ENCODE data around the gene GPAT3.
"Not testable (repeated sequence)": the region's sequence is repeated elsewhere in the genome, so short reads cannot be mapped to it uniquely, and the experiment has no call there.

The GPAT3 gene

DNA sequence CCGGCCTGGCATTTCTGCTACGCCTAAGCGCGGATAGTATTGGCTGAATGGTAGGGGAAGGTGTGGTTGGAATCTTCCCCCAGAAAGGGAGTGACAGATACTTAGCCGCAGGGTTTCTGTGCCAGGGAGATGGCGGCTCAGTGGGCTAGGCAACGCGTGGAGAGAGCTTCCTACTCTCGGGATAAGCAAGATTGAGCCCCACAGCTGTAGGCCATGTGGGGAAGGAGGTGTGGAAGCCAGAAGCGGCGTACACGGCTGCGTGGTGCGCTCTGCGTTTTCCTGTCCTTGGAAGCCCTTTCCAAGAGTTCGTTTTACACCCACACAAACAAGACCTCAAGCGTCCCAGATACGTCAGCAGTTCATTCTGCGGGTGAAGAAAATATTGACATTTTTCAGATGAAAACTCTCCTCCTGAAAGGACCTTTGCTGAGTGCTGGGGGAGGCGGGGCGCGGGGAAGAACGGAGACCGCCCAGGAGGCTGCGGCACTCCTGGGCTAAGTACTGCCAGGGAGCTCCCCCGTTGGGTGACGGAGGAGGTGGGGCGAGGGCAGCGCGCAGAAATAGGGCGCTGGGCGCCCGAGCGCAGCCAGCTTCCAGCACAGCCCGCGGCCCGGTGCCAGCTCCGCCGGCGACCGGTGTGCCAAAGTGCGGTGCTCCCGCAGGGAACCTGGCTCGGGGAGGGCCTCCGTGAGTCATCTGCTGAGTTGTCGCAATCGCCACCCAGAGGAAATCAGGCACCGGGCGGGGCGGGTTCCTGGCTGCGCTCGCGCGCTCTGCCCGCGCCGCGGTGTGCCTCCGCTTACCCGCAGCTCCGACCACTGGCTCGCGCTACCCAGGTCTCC is at the start of gene GPAT3:
Gene GPAT3, plus strand, starts transcription at position 589 of the 842 bp plus-strand sequence. CDS start 515 bp downstream, outside the sequence.
- DNase-seq, result peak; percentile 83

DNA sequence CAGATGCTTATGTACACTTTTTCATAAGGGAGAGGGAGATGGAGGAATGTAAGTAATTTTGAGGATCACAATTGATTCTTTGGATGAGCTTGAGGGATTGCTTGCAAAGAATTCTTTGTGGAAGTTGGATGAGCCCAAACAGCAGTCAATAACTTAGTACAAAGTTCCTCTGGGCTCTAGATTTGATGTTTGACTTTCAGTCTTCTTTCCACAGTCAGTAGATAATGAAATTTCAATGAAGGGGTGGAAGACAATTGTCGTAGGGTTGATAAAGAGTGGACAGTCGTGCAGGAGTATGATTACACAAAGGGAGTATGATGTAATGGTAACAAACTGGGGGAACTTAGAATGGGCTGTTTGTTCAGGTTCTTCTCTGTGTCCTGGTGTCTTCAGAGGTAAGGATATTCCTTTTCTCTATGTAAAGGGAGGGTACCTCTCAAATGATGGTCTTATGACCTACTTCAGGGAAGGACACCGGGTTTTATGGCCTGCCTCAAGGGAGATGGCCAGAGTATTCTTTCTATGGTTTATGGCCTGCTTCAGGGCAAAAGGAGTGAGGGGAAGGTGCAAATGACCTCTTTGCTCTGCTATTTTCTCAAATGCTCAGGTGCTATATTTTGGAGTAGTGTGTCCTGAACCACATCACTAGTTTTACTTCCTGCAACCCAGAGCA is 49.3 kb upstream of the GPAT3 start:
- no peak for DNase-seq

DNA sequence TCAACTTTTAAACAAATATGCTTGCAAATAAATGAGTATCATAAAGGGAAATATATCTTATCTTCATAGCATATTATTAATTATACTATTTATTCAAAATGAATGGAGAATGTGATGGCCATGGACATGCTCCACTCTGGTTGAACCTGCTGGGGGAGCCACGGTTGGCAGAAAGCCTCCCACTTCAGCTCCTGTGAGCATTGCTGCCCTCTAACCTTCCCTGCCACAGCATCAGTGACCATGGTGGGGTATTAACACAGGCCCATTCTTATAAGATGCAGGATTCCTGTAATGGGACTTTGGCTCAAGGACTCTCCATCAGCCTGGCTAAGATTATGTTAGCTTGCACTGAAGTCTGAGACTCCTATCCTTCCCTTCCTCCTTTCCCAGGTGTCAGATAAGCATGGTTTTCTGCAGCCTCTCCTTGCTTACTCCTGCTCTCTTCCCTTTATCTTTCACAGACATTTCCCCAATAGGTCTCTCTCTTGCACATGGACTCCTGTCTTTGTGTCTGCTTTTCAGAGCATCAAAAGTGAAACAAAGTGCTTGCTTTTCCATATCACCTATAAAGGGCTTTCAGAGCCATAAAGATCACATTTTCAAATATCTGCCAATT is 46.1 kb upstream of the GPAT3 start:
- no peak for DNase-seq

DNA sequence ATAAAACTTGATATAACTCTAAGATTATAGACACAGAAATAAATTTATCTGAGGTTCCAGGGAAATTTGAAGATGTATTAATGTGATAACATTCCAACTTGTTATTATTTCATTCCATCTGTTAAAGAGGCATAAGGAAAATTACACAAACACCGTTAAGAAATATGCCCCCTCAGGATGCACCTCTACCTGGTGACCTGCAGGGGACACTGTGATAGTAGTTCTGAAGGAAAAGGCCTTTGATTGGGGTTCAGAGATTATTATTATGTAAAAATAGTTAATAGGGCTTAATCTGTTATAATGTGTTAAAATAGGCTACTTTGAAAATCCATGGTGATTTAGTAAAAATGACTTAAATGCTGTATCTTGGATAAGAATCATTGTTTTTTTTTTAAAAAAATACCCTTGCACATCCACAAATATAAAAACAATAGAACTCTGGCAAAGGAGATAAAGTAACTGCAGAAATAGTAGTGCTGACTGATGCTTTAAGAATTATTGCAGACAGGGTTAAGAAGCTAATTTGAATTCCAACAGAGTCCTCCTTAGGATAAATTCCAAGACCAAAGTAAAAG is 44.9 kb upstream of the GPAT3 start:
- DNase-seq, result peak; percentile 32

DNA sequence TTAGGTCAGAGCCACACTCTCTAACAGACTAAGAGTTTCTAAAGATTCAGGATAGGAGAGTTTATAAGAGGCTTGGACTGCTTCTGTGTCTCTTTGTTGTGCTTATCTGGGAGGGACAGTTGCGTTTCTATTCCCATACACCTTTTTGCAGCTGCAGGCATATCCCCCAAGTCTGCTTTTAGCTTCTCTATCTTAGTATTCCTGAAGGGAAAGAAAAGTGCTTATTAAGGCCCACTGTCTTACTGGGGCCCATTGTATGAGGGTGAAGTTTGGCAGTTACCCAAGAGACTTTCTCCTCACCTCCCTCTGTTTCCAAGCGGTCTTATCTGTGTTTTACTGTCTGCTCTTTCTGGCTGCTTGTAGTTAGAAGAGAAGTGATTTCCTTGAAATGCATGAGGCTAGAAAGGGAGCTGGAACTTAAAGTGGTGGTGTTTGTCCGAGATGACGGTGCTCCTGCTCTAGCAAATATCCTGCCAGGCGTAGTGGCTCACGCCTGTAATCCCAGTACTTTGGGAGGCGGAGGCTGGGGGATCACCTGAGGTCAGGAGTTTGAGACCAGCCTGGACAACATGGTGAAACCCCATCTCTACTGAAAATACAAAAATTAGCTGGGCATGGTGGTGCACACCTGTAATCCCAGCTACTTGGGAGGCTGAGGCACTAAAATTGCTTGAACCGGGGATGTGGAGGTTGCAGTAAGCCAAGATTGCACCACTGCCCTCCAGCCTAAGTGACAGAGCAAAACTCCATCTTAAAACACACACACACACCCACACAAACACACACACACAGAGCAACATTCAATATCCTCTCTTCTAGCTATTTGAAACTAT is 39.6 kb upstream of the GPAT3 start:
- not testable (repeated sequence) for DNase-seq

DNA sequence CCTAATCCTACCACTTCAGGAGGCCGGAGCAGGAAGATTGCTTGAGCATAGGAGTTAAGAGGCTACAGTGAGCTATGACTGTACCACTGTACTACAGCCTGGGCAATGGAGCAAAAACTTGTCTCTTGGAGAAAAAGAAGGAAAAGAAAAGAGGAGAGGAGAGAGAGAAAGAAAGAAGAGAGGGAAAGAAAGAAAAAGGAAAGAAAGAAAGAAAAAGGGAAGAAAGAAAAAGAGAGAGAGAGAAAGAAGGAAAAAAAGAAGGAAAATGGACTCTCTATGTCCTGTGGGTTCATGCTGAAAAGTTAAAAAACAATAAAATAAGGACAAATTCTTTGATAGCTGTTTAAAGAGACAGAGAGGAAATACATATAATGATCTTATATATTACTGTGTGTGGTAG is 37.7 kb upstream of the GPAT3 start:
- DNase-seq, result no peak

DNA sequence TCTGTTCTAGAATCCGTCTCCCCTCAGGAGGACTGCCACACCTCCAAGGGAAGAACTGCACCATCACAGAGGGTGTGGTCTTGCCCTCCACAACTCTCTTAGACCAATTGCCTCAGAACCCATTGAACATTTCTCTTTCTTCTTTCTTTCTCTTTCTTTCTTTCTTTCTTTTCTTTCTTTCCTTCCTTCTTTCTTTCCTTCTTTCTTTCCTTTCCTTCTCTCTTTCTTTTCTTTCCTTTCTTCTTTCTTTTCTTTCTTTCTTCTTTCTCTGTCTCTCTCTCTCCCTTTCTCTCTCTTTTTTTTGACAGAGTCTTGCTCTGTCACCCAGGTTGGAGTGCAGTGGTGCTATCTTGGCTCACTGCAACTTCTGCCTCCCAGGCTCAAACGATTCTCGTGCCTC is 34.2 kb upstream of the GPAT3 start:
- DNase-seq, result not testable (repeated sequence)

DNA sequence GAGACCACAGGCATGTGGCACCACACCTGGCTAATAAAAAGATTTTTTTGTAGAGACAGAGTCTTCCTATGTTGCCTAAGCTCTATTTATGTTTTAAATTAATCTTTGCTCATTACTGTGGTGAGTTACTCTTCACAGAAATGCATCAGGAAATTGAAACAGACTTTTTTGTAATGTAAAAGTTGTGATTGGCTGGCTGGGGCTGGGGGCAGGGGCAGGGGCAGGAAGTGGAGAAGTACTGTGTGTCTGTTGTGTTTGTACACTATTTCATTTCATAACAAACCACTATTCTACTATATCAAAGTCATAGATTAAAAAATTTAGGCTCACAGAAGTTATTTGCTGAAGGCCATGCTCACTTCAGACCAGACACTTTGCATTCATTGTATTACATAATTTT is 31.9 kb upstream of the GPAT3 start:
- DNase-seq, result no peak

DNA sequence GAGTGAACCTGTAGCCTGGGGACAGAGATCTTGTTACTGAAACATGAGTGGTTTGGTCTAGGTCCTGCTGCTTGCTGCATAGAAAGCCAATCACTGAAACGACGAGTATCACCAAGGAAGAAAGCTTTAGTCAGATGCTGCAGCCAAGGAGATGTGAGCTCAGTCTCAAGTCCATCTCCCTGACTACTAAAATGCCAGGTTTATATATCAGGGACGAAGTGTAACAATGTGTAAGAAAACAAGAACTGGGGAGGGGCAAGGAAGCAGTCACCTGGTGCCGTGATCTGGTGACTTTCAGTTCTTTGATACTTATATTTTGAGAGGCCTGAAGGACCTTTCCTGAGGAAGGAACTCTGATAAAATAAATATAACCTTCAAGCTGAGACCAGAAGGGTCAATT is 31.4 kb upstream of the GPAT3 start:
- DNase-seq, result no peak

DNA sequence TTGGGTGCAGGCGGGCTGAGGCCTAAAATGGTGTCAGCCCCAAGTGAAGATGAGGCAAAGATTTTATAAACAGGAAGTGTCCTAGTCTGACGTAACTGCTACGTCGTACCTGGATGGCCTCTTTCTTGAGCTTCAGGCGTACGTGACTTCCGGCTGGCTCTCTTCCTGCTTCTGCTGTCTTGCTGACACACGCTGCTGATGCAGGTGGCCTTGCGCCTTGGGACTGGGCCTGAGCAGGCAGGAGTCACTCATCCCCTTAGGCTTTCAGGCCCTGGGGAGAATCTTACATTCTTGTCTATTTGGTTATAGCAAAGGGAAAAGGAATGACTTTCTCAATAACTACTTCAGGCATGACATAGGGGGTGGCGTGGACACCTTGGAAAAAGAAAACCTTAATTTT is 30.9 kb upstream of the GPAT3 start:
- no peak for DNase-seq

DNA sequence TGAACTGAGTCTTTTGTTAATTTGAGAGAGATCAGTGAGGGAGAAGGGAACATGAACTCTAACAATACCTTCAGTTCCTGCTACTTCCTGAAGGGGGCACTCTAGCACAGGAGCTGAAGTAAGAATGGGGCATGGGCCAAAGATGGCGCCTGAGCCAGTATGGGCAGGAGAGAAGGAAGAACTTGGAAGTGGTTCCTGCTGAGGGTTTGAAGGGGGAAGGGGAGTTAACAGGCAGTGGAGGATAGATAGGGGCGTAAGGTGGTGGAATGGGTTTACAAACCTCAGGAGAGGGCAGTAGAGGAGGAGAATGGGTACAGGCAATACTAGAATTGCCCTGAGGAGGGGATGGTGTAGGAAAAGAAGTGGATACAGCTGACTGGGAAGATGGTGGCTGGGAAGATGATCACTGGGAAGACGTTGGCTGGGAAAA is 26.7 kb upstream of the GPAT3 start:
- peak; percentile 80 for DNase-seq

DNA sequence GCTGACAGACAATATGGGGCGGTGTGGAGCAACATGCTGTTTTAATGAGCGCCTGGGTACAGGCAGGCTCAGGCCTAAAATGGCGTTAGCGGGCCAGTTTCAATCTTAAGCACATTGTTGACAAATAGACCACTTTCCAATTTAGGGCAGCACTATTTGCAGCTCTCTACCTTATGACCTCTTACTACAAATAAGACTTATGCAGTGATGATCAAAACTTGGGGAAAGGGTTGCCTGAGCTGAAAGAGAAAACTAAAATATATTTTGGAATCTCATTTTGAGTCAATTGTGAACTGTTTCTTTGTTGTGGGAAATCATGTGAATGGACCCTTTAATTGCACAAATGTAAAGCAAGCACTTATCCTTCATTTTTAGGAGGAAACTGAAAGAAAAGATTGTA is 25.5 kb upstream of the GPAT3 start:
- DNase-seq, result peak; percentile 19

DNA sequence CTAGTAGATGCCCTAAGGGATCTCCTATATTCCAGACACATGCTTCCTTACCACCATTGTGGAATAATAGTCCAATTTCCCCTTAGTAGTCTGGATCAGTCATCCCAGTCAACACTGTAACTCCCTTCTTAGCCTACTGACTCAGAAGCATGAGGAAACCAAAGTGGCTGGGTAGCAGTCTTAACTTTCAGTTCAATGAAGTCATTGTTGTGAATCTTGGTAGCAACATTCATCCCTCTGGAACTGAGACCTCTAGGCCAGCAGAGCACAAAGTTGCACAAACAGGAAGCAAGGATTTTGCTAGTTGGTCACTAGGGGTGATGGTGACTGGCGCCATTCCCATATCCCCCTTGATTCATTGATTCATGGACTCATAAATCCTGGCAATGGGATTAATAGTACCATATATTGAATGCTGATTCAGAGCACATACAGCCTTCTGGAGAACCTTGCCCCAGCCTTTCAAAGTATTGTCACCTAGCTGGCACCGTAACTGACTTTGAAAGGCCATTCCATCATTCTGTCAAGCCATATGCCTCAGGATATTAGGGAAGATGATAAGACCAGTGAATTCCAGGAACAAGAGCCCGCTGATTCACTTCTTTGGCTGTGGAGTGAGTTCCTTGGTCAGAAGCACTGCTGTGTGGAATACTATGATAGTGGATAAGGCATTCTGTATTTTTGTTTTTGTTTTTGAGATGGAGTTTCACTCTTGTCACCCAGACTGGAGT is 19.7 kb upstream of the GPAT3 start:
- DNase-seq, result no peak

DNA sequence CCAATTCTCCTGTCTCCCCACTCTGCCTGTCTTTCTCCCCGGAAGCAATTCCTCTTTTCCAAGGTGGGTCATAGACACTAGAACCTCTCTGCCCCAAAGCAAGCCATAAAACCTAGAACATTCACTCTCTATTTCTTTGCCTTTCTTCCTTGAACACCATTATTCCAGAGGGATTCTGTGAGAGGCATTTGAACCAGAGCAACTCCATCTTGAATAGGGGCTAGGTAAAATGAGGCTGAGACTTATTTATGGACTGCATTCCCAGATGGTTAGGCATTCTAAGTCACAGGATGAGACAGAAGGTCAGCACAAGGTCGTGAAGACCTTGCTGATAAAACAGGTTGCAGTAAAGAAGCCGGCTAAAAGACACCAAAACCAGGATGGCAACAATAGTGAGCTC is 13.7 kb upstream of the GPAT3 start:
- no peak for DNase-seq

DNA sequence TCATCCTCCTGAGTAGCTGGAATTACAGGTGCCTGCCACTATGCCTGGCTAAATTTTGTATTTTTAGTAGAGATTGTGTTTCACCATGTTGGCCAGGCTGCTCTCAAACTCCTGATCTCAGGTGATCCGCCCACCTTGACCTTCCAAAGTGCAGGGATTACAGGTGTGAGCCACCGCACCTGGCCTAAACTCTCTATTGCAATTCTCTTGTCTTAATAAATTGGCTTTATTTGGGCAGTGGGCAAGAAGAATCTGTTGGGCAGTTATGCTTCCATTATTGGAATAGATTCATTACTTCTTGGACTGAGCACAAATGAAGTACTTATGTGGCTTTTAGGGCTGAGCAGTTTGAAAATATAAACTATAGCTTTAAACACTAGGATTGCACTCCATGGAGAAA is 8.2 kb upstream of the GPAT3 start:
- no peak for DNase-seq

DNA sequence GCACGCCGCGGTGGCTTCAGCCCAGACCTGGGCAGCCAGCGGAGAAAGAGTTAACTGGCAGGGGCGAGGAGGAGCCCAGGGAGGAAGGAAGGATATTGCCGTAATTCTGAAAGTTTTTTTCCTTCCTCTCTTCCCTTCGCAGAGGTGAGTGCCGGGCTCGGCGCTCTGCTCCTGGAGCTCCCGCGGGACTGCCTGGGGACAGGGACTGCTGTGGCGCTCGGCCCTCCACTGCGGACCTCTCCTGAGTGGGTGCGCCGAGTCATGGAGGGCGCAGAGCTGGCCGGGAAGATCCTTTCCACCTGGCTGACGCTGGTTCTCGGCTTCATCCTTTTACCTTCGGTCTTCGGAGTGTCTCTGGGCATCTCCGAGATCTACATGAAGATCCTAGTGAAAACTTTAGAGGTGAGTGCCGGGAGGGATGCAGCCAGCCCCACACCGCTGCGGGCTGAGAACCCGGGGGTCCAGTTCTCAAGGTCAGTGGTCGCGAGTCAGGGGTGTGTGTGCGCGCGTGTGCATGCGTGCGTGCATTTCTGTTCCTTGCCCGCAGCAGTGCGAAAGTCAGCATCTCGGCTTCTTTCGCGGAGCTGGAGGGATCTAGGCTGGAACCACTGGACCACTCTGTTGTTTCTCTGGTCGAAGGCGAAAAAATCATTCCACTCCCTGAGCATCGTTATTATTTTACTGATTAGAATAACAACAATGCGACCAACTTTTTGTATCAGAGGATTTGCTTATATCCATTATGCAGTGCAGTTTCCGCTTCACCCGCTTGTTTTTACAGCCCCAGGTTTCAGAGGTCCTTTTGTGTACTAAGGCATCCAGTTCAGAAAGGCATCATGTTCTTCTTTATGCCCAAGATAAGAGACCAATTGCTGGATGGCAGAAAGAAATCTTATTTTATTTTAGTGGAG is 709 bp downstream of the GPAT3 start:
- no peak for DNase-seq

DNA sequence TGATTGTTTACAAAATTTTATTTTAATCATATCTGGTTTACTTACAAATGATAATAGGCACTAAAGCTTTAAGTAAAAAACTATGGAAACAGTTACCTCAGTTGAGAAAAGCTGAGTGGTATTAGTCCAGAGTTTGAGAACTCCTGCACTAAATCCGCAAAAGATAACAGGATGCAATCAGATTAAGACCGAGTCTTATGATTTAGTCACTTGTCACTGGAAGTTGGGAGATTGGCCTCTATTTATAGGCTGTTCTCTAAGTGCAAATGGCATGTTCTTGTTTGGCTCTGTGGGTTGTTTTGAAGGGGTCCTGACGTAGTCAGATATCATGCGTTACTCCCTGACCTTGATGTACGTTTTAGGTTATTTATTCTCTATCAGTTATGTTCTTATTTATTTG is 6.3 kb downstream of the GPAT3 start:
- DNase-seq, result no peak

DNA sequence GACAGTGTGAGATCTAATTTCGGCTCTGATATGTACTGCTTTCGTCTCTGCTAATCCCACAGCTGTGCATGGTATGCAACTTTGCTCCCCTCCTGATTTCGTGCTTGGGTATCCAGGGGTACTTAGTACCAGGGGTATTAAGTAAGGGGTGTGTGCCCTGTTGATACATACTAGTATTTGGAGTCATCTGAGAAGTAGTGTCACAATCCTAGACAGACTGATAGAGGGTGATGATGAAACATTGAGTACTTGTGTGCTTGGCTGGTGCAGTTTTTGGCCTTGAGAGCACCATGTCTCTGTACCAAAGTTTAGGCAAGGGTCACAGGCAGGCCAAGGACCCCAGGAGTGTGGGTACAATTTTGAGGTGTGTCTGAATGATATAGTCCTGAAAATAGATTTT is 10.9 kb downstream of the GPAT3 start:
- DNase-seq, result no peak

DNA sequence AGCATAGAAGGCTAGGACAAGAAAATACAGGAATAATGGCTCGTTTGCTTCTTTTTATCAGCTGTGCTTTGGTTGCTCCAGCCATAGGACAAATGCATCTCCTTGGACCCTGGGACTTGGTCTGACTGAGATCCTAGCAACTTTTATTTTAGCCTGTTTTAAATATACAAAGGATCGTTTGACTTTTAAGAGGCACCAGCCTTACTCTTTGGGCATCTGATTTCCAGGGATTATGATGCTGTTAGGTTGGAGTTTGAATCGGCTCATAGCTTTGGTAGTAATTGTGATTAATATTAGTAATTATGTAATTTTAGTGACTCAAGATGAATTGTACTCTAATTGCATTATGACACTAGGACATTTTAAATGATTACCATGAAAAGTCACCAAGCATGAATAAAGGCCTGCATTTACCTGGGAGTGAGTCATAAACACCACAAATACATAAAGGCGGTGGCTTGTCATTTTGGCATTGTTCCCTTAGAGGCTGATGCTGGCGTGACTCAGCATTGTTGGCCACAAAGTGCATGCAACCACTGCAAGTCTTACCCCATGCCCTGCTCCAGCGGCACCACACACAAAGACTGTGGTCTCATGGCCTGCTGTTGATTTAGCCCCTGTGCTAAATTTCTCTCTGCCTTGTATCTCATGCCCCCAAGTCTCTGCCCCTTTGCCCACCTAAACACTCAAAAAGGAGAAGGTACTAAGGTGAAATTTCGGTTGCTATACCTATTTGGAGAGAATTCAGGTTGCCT is 12.4 kb downstream of the GPAT3 start:
- peak; percentile 95 for DNase-seq

DNA sequence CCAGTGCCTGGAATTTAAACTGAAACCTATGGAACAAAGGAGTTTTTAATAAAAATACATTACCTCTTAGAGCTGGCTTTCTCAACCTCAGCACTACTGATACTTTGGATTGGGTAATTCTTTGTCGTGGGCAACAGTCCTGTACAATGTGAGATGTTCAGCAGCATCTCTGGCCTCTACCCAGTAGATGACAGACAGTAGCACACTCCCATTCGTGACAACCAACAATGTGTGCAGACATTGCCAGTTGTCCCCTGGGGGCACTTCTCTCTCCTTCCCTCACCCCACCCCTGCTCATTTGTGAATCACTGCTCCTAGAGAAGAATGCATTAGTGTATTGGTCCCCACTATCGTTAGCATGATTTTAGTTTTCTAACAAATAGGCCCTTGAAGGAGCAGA is 16.2 kb downstream of the GPAT3 start:
- no peak for DNase-seq
